K562 (cell line): Measurements from ENCODE around the gene COL5A1. TPM values are rescaled to one million over a fixed set of nuclear protein-coding genes. Genes with fewer than 3 reads are reported as not detected.

Source experiments
- ATAC-seq: fragments of 200-7000 bp; cut with Tn5 transposase; 3 replicates; pipeline ENCODE4 v1.9.1; 2020; ENCODE audit warnings: moderate library complexity
- BruUV-seq: library from RNA; stranded (reverse); fragments of 400-500 nt; replicated peaks from 2 replicates; lab custom pipeline; 2021; lab: Mats Ljungman, UMichigan
- CTCF ChIA-PET: fragments of 300-600 bp; formaldehyde crosslinking; extraction: SDS; loops from one replicate; lab custom pipeline; 2021; ENCODE audit warnings: low intra/inter-chr PET ratio; lab: Yijun Ruan, JAX
- POLR2A ChIA-PET: fragments of 300-600, 350-650 bp; sonication (Branson Sonifier 250); formaldehyde crosslinking; extraction: SDS; loops from one replicate; lab custom pipeline; 2021; ENCODE audit warnings: antibody characterized with exemption, inconsistent platforms; lab: Yijun Ruan, JAX
- DNase-seq, 4 experiments: peaks; one replicate each; pipeline versions ENCODE4 v3.0.0 to v3.0.0-alpha.2; 2011 to 2018; ENCODE audit warnings: low spot score in 3 of 4, mixed read lengths in 3 of 4; ENCODE audit errors: extremely low read depth in 1 of 4
- FAIRE-seq: peaks from 2 replicates; lab custom pipeline; 2011; peaks lifted over from hg19 to GRCh38; lab: Jason Lieb, UNC
- H2AFZ ChIP-seq: 2 replicates; pipeline ENCODE4 v1.6.0; 2011; ENCODE audit warnings: low read depth, low read length, control low read depth, inconsistent platforms
- H3K27ac ChIP-seq: fragments of 200-600 bp; 3 replicates; pipeline ENCODE4 v1.8.0; 2011; ENCODE audit warnings: low read depth, mild to moderate bottlenecking, control low read depth, inconsistent platforms, low read length, moderate library complexity, mixed read lengths; ENCODE audit errors: extremely low read depth
- H3K27me3 ChIP-seq, 2 experiments: fragments of 300-600 bp in 1 of 2; 2 replicates in 1 of 2; 3 replicates in 1 of 2; pipeline versions ENCODE4 v1.6.0 to v1.8.0; 2011; ENCODE audit warnings: inconsistent platforms in 2 of 2, low read length in 2 of 2, mild to moderate bottlenecking in 1 of 2, mixed read lengths in 1 of 2, moderate library complexity in 1 of 2; ENCODE audit not compliant: control insufficient read depth in 2 of 2, insufficient read depth in 2 of 2
- H3K36me3 ChIP-seq: fragments of 300-600 bp; 3 replicates; pipeline ENCODE4 v1.8.0; 2011; ENCODE audit warnings: mild to moderate bottlenecking, low read length, inconsistent platforms; ENCODE audit not compliant: control insufficient read depth, insufficient read depth
- H3K4me1 ChIP-seq, 2 experiments: fragments of 200-600 bp in 1 of 2; replicated peaks in 1 of 2; 2 replicates in 1 of 2; 3 replicates in 1 of 2; pipeline versions ENCODE4 v1.5.1 to v1.8.0; 2011; ENCODE audit warnings: inconsistent platforms in 2 of 2, low read length in 2 of 2, mild to moderate bottlenecking in 1 of 2, mixed read lengths in 1 of 2, moderate library complexity in 1 of 2; ENCODE audit not compliant: control insufficient read depth in 2 of 2, insufficient read depth in 2 of 2
- H3K4me2 ChIP-seq: 2 replicates; pipeline ENCODE4 v1.6.1; 2011; ENCODE audit warnings: low read length, control low read depth, inconsistent platforms, mixed read lengths; ENCODE audit not compliant: insufficient read depth
- H3K4me3 ChIP-seq: fragments of 200-600 bp; sonication (generic), shearing (Covaris generic); 2 replicates; pipeline ENCODE4 v1.5.1; 2016; ENCODE audit warnings: control low read depth, inconsistent platforms
- H3K79me2 ChIP-seq: fragments of 200-600 bp; 3 replicates; pipeline ENCODE4 v1.8.0; 2011; ENCODE audit warnings: low read length, inconsistent platforms; ENCODE audit not compliant: control insufficient read depth, insufficient read depth
- H3K9ac ChIP-seq, 2 experiments: 2 replicates each; pipeline versions ENCODE4 v1.6.0 to v1.6.1; 2011; ENCODE audit warnings: low read depth in 2 of 2, low read length in 2 of 2, control low read depth in 1 of 2, inconsistent platforms in 1 of 2, mild to moderate bottlenecking in 1 of 2, mixed read lengths in 1 of 2; ENCODE audit not compliant: insufficient read depth in 1 of 2
- H3K9me1 ChIP-seq: one replicate; pipeline ENCODE4 v1.6.0; 2011; ENCODE audit warnings: inconsistent platforms, mild to moderate bottlenecking, low read length, moderate library complexity; ENCODE audit not compliant: control insufficient read depth, insufficient read depth
- H3K9me3 ChIP-seq: replicated peaks from 2 replicates; pipeline ENCODE4 v1.5.1; 2011; ENCODE audit warnings: low read depth, low read length, inconsistent platforms; ENCODE audit not compliant: control insufficient read depth, insufficient read depth
- H4K20me1 ChIP-seq: replicated peaks from 2 replicates; pipeline ENCODE4 v1.6.1; 2011; ENCODE audit warnings: low read length, inconsistent platforms, mixed read lengths; ENCODE audit not compliant: control insufficient read depth, insufficient read depth
- CAMTA2 ChIP-seq: fragments of 250-450 bp; sonication (Bioruptor Pico); conservative IDR thresholded peaks from 2 replicates; pipeline ENCODE4 v1.5.1; 2022
- KDM1A ChIP-seq, 2 experiments: fragments of 450-650 bp; IDR thresholded peaks; 2 replicates each; pipeline ENCODE4 v1.6.1; 2016; ENCODE audit warnings: mild to moderate bottlenecking in 2 of 2
- NELFE ChIP-seq: IDR thresholded peaks from 2 replicates; pipeline ENCODE4 v1.6.1; 2011; ENCODE audit warnings: mild to moderate bottlenecking; ENCODE audit not compliant: insufficient read depth, insufficient read length
- NR3C1 ChIP-seq: sonication (generic); formaldehyde crosslinking; IDR thresholded peaks from 2 replicates; pipeline ENCODE4 v1.8.1; 2022; ENCODE audit warnings: missing genetic modification reagents
- PHF8 ChIP-seq: fragments of 200-600 bp; sonication (generic); IDR thresholded peaks from 2 replicates; pipeline ENCODE4 v1.6.1; 2012; ENCODE audit warnings: mixed run types, mild to moderate bottlenecking, inconsistent platforms, low read length, moderate library complexity, borderline replicate concordance
- RBM39 ChIP-seq: fragments of 200-400 bp; formaldehyde crosslinking; optimal IDR thresholded peaks from 2 replicates; pipeline ENCODE3; 2018; ENCODE audit warnings: low read depth, low read length
- U2AF2 ChIP-seq: fragments of 200-400 bp; formaldehyde crosslinking; optimal IDR thresholded peaks from 2 replicates; pipeline ENCODE3; 2017; ENCODE audit warnings: low read depth, mild to moderate bottlenecking, low read length
- ZBTB7A ChIP-seq: IDR thresholded peaks from 2 replicates; pipeline ENCODE4 v1.6.1; 2011; ENCODE audit warnings: low read depth, mild to moderate bottlenecking, low read length, moderate library complexity, borderline replicate concordance; ENCODE audit not compliant: control insufficient read depth
- WGBS: fragments of 100-300 bp; shearing (Covaris generic); methylation state at CpG from one replicate; pipeline ENCODE4 v1.1.6; 2016; ENCODE audit warnings: low coverage, mixed read lengths; ENCODE audit not compliant: insufficient coverage; ENCODE audit errors: missing lambda C conversion rate; 5-methylcytosine and 5-hydroxymethylcytosine counted together
- in situ Hi-C: fragments of 300-500 bp; cut with MboI; formaldehyde crosslinking; loops from 4 replicates; pipeline ENCODE4 v1.15.0; 2018; ENCODE audit warnings: inconsistent platforms, mixed read lengths
- intact Hi-C: fragments of 100-400 bp; cut with micrococcal nuclease; formaldehyde crosslinking; loops from 2 replicates; pipeline ENCODE4 v1.14.2; 2022
- polyA plus RNA-seq, 8 experiments: library from polyadenylated mRNA; depleted of rRNA in 4 of 8; stranded (reverse) in 5 of 8; unstranded in 3 of 8; fragments of >200 nt; fragmentation: Nextera tagmentation in 2 of 8; fragmentation: Illumina TruSeq in 1 of 8; extraction: Ambion mirVana in 2 of 8; extraction: Trizol in 1 of 8; gene quantifications; 2 replicates each; pipeline versions ENCODE4 v1.2.1 to v1.2.3, GENCODE V29; 2011 to 2014; ENCODE audit warnings: inconsistent platforms in 1 of 8, missing spikeins in 1 of 8
- total RNA-seq, 7 experiments: library from RNA; depleted of rRNA in 6 of 7; stranded (reverse); fragments of >200 nt in 6 of 7; fragmentation: Illumina TruSeq in 2 of 7; extraction: Trizol in 2 of 7; gene quantifications; 2 replicates each; pipeline versions ENCODE4 v1.2.1 to v1.2.3, GENCODE V29; 2011 to 2021; ENCODE audit warnings: low replicate concordance in 1 of 7
- TF ChIP-seq, protein P1 (sequence below): sonication (generic); formaldehyde crosslinking; IDR thresholded peaks from 2 replicates; pipeline ENCODE4 v1.8.1; 2023; ENCODE audit warnings: mild to moderate bottlenecking, missing genetic modification reagents

The COL5A1 gene
- total and polyA plus RNA-seq, 9 of the 15 experiments (the other 6 are each of a cell fraction or from before 2014, with no cell fraction given): under 0.01 to 0.13 (median 0.04) TPM; not detected in 6

DNA sequence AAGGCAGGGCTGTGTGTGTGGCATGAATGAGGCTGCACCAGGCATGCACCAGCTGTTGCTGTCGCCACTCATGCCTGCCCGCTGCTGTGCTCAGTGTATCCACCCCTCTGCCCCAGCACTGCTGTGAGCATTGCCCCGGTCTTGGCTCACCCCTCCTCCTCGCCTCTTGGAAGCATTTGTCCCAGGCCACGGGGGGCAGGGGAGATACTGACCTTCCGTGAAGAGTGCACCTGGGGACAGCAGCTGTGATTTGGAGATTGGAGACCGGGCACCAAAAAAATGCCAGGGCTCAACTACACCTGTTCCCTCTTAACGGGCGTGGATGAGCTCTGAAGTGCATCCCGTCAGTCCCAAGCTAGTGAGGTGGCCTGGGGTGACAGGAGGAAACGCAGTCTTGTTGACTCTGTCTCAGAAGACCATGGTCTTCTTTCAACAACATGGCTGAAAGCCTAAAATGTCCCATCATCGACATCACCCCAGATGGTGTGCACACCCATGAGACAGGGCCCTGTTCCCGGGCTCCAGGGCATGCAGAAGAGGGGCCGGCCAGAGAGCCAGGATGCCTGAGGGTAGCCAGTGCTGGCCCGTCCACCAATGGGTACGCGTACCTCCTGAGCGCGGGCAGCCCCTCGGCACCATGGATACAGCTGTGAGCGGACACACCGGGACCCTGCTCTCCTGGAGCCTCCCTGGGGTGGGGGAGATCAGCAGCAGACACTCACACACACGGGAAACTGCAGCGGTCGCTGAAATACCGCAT lies 115.8 kb downstream of the COL5A1 start:
- Histone ChIP-seq H2AFZ (no peak overlapping the region), H3K79me2 (no peaks in the 10 kb centered on the region), H3K27me3 (peaks cover 11 to 52% of the 10 kb centered on the region in 2 experiments; a peak in 3 of 5 replicates), H3K4me3 (no peak overlapping the region), H3K9ac (no peak overlapping the region), H3K4me2 (no peak overlapping the region), H3K27ac (no peak overlapping the region), H4K20me1 (no peaks in the 10 kb centered on the region), H3K9me1 (no peaks in the 10 kb centered on the region), H3K9me3 (no peaks in the 10 kb centered on the region; the same call in 1 of the 2 replicates), H3K4me1 (no peaks in the 10 kb centered on the region), H3K36me3 (no peaks in the 10 kb centered on the region)
- BruUV-seq: no TSS peak
- DNase-seq: no peak
- CTCF ChIA-PET: no interaction called here
- in situ Hi-C loops: no loop called here
- under 1% methylated on average over 25 of the region's 26 CpGs for WGBS
- no peak for FAIRE-seq
- no peak for ATAC-seq
- POLR2A ChIA-PET: no interaction called here
- TF ChIP-seq NELFE (no peak), U2AF2 (no peak), PHF8 (no peak), CAMTA2 (CRISPR knock-in tag) (no peak), ZBTB7A (no peak), RBM39 (no peak), KDM1A (IDR thresholded peaks at IDR 0.05) (no peak), NR3C1 (no peak)
- TF ChIP-seq, protein P1, sequence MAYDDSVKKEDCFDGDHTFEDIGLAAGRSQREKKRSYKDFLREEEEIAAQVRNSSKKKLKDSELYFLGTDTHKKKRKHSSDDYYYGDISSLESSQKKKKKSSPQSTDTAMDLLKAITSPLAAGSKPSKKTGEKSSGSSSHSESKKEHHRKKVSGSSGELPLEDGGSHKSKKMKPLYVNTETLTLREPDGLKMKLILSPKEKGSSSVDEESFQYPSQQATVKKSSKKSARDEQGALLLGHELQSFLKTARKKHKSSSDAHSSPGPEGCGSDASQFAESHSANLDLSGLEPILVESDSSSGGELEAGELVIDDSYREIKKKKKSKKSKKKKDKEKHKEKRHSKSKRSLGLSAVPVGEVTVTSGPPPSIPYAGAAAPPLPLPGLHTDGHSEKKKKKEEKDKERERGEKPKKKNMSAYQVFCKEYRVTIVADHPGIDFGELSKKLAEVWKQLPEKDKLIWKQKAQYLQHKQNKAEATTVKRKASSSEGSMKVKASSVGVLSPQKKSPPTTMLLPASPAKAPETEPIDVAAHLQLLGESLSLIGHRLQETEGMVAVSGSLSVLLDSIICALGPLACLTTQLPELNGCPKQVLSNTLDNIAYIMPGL (CRISPR knock-in tag): no peak
- intact Hi-C loops: no loop called here
